HG02981 (cell line): ENCODE data around the gene RPLP2.

Experiments
- ATAC-seq: cut with Tn5 transposase; IDR thresholded peaks from one replicate; pipeline ENCODE4 v1.9.1; 2021; ENCODE audit warnings: mild to moderate bottlenecking, moderate library complexity; ENCODE audit not compliant: unreplicated experiment

The RPLP2 gene

DNA sequence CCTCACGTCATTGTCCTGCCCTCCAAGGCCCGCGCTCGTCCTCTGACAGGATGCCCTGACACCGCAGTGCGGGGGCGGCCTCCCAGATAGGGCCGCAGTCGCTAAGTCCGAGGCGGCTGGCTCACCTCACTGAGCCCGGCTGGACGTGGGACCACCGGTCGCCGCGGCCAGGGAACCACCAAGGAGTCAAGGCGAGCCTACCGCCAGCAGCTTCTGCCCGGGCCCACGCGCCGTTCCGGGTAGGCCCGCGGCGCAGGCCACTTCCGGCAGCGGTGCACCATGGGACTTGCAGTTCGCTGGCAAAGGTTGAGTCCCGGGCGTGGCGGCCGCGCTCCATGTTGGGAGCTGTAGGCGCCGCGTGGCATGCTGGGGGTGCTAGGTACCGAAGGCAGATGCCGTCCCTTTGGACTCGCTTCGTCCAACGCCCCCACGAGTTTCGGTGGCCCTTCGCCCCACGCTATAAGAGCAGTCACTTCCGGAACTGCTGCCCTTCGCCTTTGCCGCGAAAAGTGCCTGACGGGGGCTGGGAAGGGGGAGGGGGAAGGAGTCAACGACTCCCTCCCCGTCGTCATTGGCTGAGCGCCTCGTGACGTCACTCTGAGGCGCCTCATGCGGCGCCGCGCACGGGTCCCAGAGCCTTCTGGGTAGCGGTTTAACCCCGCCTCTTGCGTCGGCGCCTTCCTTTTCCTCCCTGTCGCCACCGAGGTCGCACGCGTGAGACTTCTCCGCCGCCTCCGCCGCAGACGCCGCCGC lies at the start of gene RPLP2:
RPLP2 (plus strand) TSS at position 681 of the 753 bp plus-strand sequence. CDS start 268 bp downstream, outside the sequence.
- peak; percentile 70 for ATAC-seq

DNA sequence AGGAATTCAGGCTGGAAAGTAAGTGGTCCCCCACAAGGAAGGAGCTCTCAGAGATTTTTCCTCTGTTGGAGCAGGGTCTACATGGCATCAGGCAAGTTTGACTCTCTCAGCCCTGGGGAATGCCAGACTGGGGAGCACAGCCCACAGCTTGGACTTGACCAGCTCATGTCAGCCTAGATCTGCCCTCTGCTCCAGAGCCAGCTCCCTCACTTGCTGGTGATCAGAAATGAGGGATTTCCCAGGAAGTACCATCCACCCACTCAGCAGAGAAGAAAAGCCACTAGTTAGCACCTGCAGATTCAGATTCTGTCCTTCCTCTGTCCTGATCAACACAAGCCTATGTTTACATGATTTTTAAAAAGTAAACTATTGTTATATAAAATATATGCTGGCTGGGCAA lies 49.5 kb upstream of the RPLP2 start:
- no peak for ATAC-seq

GRCh38 chr11:761526-762108 lies 48.1 kb upstream of the RPLP2 start:
- ATAC-seq, result no peak

DNA sequence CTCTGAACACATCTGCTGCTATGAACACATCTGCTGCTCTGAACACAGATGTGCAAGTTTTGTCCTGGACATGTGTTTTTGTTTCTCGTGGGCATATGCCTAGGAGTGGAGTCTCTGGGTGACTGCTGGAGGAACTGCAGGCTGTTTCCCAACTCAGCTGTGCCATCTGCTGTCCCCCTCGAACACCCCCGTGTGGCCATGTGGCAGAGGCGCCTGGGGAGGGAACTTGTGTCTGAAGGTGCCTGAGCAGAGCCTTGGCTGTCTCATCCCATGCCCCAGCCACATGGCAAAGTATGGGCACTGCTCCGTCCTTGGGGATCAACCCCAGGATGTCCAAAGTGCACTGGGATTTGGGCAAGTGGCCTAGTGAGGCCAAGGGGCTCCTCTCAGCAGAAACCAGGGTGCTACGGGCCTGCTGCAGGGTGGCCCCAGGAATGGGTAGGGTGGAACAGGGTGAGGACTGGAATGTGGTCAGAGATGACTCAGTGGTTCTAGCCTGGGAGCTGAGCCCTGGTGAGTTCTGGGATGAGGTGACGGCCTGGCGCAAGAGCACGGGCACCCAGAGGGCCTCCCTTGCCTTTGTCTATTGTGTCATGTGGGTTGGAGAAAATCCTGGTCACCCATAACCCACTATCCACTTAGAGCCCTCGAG lies 47.2 kb upstream of the RPLP2 start:
- no peak for ATAC-seq

GRCh38 chr11:763073-763463 lies 46.7 kb upstream of the RPLP2 start:
- ATAC-seq, result no peak

DNA sequence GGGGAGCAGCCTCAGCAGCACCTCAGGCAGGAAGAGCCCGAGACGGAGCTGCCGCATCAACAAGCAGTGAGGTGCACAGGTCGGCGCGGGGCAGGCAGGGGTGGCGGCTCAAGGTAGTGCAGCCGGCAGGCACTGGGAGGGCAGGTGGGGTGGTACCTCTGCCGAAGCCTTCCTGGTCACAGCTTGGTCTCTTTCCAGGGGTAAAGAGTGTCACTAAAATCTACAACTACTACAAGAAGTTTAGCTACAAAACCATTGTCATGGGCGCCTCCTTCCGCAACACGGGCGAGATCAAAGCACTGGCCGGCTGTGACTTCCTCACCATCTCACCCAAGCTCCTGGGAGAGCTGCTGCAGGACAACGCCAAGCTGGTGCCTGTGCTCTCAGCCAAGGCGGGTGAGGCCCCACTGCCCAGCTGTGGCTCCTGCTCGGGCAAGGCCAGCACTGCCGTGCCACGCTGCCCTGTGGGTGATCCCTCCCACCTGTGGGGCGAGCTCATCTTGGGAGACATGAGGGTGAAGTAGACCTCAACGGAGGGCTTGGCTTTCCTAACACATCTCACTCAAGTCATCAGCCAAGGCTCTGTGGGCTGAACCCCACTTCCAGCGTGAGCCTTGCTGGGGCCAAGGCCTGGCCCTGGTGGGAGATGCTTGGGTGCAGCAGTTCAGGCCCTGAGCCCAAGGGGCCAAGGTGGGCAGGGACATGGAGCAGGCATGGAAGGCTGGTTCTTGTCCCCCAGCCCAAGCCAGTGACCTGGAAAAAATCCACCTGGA lies 46.0 kb upstream of the RPLP2 start:
- ATAC-seq, result no peak

DNA sequence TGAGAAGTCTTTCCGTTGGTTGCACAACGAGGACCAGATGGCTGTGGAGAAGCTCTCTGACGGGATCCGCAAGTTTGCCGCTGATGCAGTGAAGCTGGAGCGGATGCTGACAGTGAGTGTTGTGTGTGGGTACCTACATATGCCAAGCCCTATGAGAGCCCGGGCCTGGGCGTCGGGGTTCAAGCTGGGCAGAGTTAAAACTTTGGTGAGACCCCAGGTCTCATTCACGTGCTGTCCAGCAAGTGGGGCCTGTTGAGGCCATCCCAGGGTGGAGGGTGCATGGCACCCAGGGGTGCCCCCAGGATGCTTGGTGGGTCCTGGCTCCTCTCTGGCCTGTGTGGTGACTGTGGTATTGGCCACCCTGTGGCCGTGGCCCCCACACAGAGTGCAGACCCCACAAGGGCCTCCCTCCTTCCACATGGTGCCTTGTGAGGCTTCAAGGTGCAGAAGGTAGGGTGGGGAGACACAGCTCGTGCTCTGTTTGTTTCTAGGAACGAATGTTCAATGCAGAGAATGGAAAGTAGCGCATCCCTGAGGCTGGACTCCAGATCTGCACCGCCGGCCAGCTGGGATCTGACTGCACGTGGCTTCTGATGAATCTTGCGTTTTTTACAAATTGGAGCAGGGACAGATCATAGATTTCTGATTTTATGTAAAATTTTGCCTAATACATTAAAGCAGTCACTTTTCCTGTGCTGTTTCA lies 45.3 kb upstream of the RPLP2 start:
- ATAC-seq, result no peak

DNA sequence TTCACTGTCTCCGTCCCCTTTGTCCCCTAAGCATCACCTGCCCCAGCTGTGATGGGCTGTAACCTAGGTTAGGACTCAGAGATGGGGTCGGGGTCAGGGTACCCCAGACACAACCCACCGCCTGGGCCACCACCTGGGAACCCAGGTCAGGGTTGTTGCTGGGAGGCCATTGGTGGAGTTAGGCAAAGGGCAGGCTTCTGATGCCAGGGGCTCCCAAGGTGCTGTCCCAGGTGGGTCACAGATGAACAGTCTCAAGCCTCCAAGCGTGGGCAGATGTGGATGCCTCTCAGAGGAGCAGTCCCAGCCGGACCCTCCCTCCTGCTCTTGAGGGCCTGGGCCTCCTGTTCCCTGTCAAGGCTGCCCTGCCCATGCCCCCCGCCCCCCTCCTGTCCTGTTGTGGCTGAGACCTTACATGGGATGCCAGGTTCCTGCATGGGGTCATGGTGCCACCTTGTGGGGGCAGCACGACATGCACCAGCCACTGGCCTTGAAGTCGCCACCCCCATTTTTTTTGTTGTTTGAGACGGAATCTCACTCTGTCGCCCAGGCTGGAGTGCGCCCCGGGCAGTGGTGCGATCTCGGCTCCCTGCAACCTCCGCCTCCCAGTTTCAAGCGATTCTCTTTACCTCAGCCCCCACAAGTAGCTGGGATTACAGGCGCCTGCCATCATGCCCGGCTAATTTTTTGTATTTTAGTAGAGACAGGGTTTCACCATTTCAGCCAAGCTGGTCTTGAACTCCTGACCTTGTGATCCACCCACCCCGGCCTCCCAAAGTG lies 44.6 kb upstream of the RPLP2 start:
- ATAC-seq, result no peak

- no peak for ATAC-seq
Observed at GRCh38 chr11:765802-766091, 44.0 kb upstream of the RPLP2 start.

- no peak for ATAC-seq
Observed at GRCh38 chr11:766106-766935, 43.4 kb upstream of the RPLP2 start.

- no peak for ATAC-seq
Observed at GRCh38 chr11:766936-767210, 42.9 kb upstream of the RPLP2 start.

DNA sequence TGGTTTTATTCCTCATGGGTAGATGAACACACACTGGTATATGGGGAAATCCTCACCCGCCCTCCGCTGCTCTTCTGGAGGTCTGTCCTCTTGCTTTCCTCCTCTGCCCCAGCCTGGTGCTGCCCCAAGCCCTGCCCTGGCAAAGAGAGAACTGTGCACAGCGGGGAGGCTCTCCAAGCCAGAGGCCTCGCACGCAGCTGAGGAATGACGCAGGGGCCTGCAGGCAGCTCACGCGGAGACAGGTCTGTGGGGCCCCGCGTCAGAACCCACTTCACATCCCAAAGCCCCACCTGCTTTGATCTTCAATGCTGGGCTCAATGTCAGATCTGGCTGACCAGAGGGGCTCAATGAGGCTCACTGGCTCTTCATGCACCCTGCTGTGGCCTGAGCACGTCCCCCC lies 42.5 kb upstream of the RPLP2 start:
- ATAC-seq, result no peak

GRCh38 chr11:769887-770641 lies 39.7 kb upstream of the RPLP2 start:
- no peak for ATAC-seq

DNA sequence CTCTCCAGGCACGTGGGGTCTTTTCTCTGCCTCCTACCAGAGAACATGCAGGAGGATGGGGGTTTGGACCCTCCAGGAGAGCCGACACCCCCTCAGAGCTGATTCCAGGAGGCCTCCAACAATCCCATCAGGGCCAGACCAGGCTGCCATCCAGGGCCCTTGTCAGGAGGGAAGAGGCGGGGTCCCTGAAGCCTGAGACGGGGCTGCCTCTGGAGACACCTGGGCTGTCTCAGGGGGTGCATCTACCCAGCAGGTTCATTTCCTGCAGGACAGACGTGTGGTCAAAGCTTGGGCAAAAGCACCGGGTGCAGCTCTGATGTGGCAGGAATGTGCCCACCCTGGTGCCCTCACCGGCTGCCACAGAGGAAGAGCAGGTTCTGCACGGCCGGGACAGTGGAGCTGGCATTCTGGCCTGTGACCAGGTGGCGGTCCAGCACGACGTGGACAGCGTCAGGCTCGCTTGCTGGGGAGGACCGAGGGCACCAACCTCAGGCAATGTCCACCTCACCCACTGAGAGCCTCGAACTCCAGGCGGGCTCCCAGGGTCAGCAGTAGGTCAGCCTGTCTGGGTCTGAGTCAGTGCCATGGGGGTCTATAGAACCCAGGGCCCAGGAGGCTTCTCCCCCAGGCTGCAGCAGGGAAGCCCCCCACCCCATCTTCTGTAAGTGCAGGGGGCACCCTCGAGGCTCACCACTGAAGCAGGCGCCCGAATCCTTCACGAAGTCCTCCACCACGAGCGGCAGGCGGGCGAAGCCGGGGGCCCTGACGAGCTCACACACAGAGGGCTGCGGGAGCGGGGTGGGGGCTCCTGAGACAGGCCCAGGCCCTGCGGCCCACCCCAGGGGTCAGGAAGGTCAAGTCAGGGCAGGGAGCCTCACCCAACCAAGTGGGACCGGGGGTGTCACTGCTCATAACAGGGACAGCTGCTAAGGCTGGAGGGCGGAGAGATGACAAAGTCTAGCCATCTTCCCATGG lies 38.8 kb upstream of the RPLP2 start:
- ATAC-seq, result no peak

- no peak for ATAC-seq
Observed at GRCh38 chr11:771617-772204, 38.1 kb upstream of the RPLP2 start.

- ATAC-seq, result no peak
Observed at GRCh38 chr11:772429-773390, 37.1 kb upstream of the RPLP2 start.
